ENCODE results near the gene SUCLA2. TPM values are rescaled to one million over a fixed set of nuclear protein-coding genes. Genes with fewer than 3 reads are reported as not detected.

The SUCLA2 gene
- polyA plus RNA-seq, 3 donors = 15.0 to 37.2 (median 34.3) TPM

DNA sequence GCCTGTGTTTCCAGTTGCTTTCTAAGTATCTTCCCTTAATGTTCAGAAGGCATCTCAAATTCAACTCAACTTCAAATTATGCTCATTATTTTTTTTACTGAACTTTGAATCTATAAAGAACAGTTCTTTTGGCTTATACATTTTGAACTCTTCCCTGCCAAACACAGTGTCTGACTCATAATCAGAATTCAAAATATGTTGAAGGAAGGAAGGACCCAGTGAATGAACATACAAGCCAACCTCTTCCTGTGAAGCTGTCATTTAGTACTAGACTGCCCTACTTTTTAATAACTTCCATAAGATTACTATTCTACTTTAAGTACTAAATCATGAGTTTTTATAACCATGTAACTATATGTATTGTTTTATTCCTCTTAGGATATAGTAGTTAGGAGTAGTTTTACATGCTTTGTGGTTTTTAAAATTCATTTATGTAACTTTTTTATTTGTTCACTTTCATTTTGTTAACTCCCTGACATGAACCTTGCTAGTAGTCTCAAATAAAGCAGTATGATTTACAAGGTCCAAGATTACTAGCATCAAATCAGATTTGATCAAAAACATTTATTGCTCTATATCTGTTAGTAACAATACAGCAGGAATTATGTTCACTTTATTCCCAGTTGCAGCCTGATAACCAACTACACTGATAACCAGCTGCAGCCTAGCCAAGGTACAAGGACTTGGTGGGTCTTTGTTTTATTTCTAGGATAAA lies 42.9 kb upstream of the SUCLA2 start:
- Mint-ChIP-seq H3K4me3 (no peak overlapping the region), H3K9me3 (peaks cover 0 to 1% (median 0%) of the 10 kb centered on the region in 7 donors), H3K4me1 (peaks cover 4% of the 10 kb centered on the region), H3K36me3 (peaks cover 34 to 53% of the 10 kb centered on the region in 2 donors), H3K27ac (peak overlapping the region in 1 of 7 donors; percentile 66), H3K27me3 (ENCODE audit: low read depth in 3 of 3) (no peaks in the 10 kb centered on the region)
- no peak overlapping the region for H3K4me3 ChIP-seq (replicated peaks in 1 of 3; ENCODE audit: low read depth in 2 of 3, low read length in 3 of 3)
- no peak overlapping the region for H2AFZ ChIP-seq (ENCODE audit: insufficient read depth, low read depth, low read length, poor library complexity, severe bottlenecking)
- TF ChIP-seq CTCF (IDR thresholded peaks at IDR 0.05) = no peak
- H3K36me3 ChIP-seq (replicated peaks in 1 of 2; ENCODE audit: control insufficient read depth in 1 of 2, insufficient read depth in 2 of 2, low read length in 2 of 2) = peaks cover 20 to 69% of the 10 kb centered on the region in 2 donors
- peaks cover 5% of the 10 kb centered on the region for H3K79me2 ChIP-seq (ENCODE audit: insufficient read depth, low read length)
- no peak for DNase-seq
- intact Hi-C loops (cut with micrococcal nuclease) = no loop called here
- no peaks in the 10 kb centered on the region for H3K4me1 ChIP-seq (ENCODE audit: control insufficient read depth in 1 of 2, insufficient read depth in 2 of 2, low read length in 2 of 2)
- no peak overlapping the region for H3K4me2 ChIP-seq (replicated peaks; ENCODE audit: extremely low read depth, low read length, poor library complexity, severe bottlenecking)
- no peak overlapping the region for H3K9ac ChIP-seq (ENCODE audit: insufficient read depth, low read length, poor library complexity, severe bottlenecking)
- no peaks in the 10 kb centered on the region for H4K20me1 ChIP-seq (ENCODE audit: insufficient read depth, low read length)
- H3K9me3 ChIP-seq (replicated peaks in 1 of 2; ENCODE audit: control insufficient read depth in 1 of 2, insufficient read depth in 1 of 2, low read length in 2 of 2) = no peaks in the 10 kb centered on the region
- H3K27me3 ChIP-seq (ENCODE audit: control insufficient read depth in 2 of 2, insufficient read depth in 2 of 2, low read length in 2 of 2) = no peaks in the 10 kb centered on the region
- H3K27ac ChIP-seq (ENCODE audit: low read depth in 1 of 2, low read length in 2 of 2) = peak overlapping the region in 1 of 2 donors; percentile 2

GRCh38 chr13:48042894-48043293 lies 41.8 kb upstream of the SUCLA2 start:
- peak overlapping the region in 1 of 7 donors; percentile 8 for H3K27ac Mint-ChIP-seq

More at GRCh38 chr13:48042894-48043293, 41.8 kb upstream of the SUCLA2 start:
- no peaks in the 10 kb centered on the region for H3K27me3 ChIP-seq (ENCODE audit: control insufficient read depth in 2 of 2, insufficient read depth in 2 of 2, low read length in 2 of 2)
- 100% methylated on average over 2 of the region's 2 CpGs for WGBS (ENCODE audit: insufficient coverage)
- no peak for DNase-seq
- H3K36me3 Mint-ChIP-seq = peaks cover 27 to 43% of the 10 kb centered on the region in 2 donors
- peaks cover 0 to 3% (median 0%) of the 10 kb centered on the region in 7 donors for H3K9me3 Mint-ChIP-seq
- H3K4me3 Mint-ChIP-seq = no peak overlapping the region
- H3K36me3 ChIP-seq (replicated peaks in 1 of 2; ENCODE audit: control insufficient read depth in 1 of 2, insufficient read depth in 2 of 2, low read length in 2 of 2) = peaks cover 16 to 59% of the 10 kb centered on the region in 2 donors
- no peak overlapping the region for H2AFZ ChIP-seq (ENCODE audit: insufficient read depth, low read depth, low read length, poor library complexity, severe bottlenecking)
- no peak overlapping the region for H3K4me3 ChIP-seq (replicated peaks in 1 of 3; ENCODE audit: low read depth in 2 of 3, low read length in 3 of 3)
- intact Hi-C loops (cut with micrococcal nuclease) = no loop called here
- no peaks in the 10 kb centered on the region for H3K9me3 ChIP-seq (replicated peaks in 1 of 2; ENCODE audit: control insufficient read depth in 1 of 2, insufficient read depth in 1 of 2, low read length in 2 of 2)
- TF ChIP-seq CTCF (IDR thresholded peaks at IDR 0.05) = no peak
- H3K9ac ChIP-seq (ENCODE audit: insufficient read depth, low read length, poor library complexity, severe bottlenecking) = no peak overlapping the region
- H3K27ac ChIP-seq (ENCODE audit: low read depth in 1 of 2, low read length in 2 of 2) = no peak overlapping the region
- H3K4me2 ChIP-seq (replicated peaks; ENCODE audit: extremely low read depth, low read length, poor library complexity, severe bottlenecking) = no peak overlapping the region
- H3K27me3 Mint-ChIP-seq (ENCODE audit: low read depth in 3 of 3) = no peaks in the 10 kb centered on the region
- peaks cover 5% of the 10 kb centered on the region for H3K79me2 ChIP-seq (ENCODE audit: insufficient read depth, low read length)
- H4K20me1 ChIP-seq (ENCODE audit: insufficient read depth, low read length) = no peaks in the 10 kb centered on the region
- H3K4me1 ChIP-seq (ENCODE audit: control insufficient read depth in 1 of 2, insufficient read depth in 2 of 2, low read length in 2 of 2) = peaks cover 7 to 10% of the 10 kb centered on the region in 2 donors
- H3K4me1 Mint-ChIP-seq = peaks cover 15% of the 10 kb centered on the region
